ENCODE results near the gene SKAP1.

SKAP1 gene

GRCh38 chr17:48356866-48357265 is 73.1 kb downstream of the SKAP1 start:
- peak overlapping the region; percentile 18; the same call in 1 of the 2 replicates for H3K4me2 ChIP-seq (ENCODE audit: low read length)
- no peaks in the 10 kb centered on the region for H3K27me3 ChIP-seq (ENCODE audit: low read depth, low read length)
- no peaks in the 10 kb centered on the region for H3K9me3 ChIP-seq (ENCODE audit: insufficient read depth, low read length)
- peaks cover 41% of the 10 kb centered on the region for H3K4me1 ChIP-seq (ENCODE audit: low read length)
- H3K79me2 ChIP-seq (ENCODE audit: low read length) = no peaks in the 10 kb centered on the region
- no peak overlapping the region for H3K4me3 ChIP-seq (ENCODE audit: low read length)
- no peaks in the 10 kb centered on the region for H3K36me3 ChIP-seq (replicated peaks; ENCODE audit: low read depth, low read length)
- no peak overlapping the region for H3K9ac ChIP-seq (ENCODE audit: low read length)
- H3K27ac ChIP-seq (ENCODE audit: low read length) = peak overlapping the region; percentile 77
- TF ChIP-seq EZH2phosphoT487 (IDR thresholded peaks at IDR 0.05; ENCODE audit: low read depth) (no peak), CTCF (IDR thresholded peaks at IDR 0.05; ENCODE audit: low read depth, low read length) (no peak)
- no peak overlapping the region for H2AFZ ChIP-seq (ENCODE audit: low read depth, low read length)
- H4K20me1 ChIP-seq (ENCODE audit: insufficient read depth, low read length) = no peaks in the 10 kb centered on the region

GRCh38 chr17:48352630-48353029 is 77.4 kb downstream of the SKAP1 start:
- H3K4me2 ChIP-seq (ENCODE audit: low read length) = no peak overlapping the region
- H3K9me3 ChIP-seq (ENCODE audit: insufficient read depth, low read length) = no peaks in the 10 kb centered on the region
- no peak overlapping the region for H2AFZ ChIP-seq (ENCODE audit: low read depth, low read length)
- TF ChIP-seq EZH2phosphoT487 (IDR thresholded peaks at IDR 0.05; ENCODE audit: low read depth) (no peak), CTCF (IDR thresholded peaks at IDR 0.05; ENCODE audit: low read depth, low read length) (no peak)
- H3K4me1 ChIP-seq (ENCODE audit: low read length) = peaks cover 30% of the 10 kb centered on the region
- no peak overlapping the region for H3K27ac ChIP-seq (ENCODE audit: low read length)
- no peak overlapping the region for H3K4me3 ChIP-seq (ENCODE audit: low read length)
- H3K79me2 ChIP-seq (ENCODE audit: low read length) = no peaks in the 10 kb centered on the region
- H3K27me3 ChIP-seq (ENCODE audit: low read depth, low read length) = no peaks in the 10 kb centered on the region
- no peaks in the 10 kb centered on the region for H3K36me3 ChIP-seq (replicated peaks; ENCODE audit: low read depth, low read length)
- no peak overlapping the region for H3K9ac ChIP-seq (ENCODE audit: low read length)
- no peaks in the 10 kb centered on the region for H4K20me1 ChIP-seq (ENCODE audit: insufficient read depth, low read length)

GRCh38 chr17:48351911-48352332 is 78.1 kb downstream of the SKAP1 start:
- no peak overlapping the region for H3K9ac ChIP-seq (ENCODE audit: low read length)
- no peak overlapping the region for H3K4me3 ChIP-seq (ENCODE audit: low read length)
- H3K9me3 ChIP-seq (ENCODE audit: insufficient read depth, low read length) = no peaks in the 10 kb centered on the region
- H3K36me3 ChIP-seq (replicated peaks; ENCODE audit: low read depth, low read length) = no peaks in the 10 kb centered on the region
- H2AFZ ChIP-seq (ENCODE audit: low read depth, low read length) = no peak overlapping the region
- H3K27me3 ChIP-seq (ENCODE audit: low read depth, low read length) = no peaks in the 10 kb centered on the region
- H3K4me1 ChIP-seq (ENCODE audit: low read length) = peaks cover 30% of the 10 kb centered on the region
- H3K4me2 ChIP-seq (ENCODE audit: low read length) = no peak overlapping the region
- H4K20me1 ChIP-seq (ENCODE audit: insufficient read depth, low read length) = no peaks in the 10 kb centered on the region
- H3K79me2 ChIP-seq (ENCODE audit: low read length) = no peaks in the 10 kb centered on the region
- no peak overlapping the region for H3K27ac ChIP-seq (ENCODE audit: low read length)
- peak; percentile 74 for TF ChIP-seq CTCF (IDR thresholded peaks at IDR 0.05; ENCODE audit: low read depth, low read length)
- TF ChIP-seq EZH2phosphoT487 (IDR thresholded peaks at IDR 0.05; ENCODE audit: low read depth) = no peak

- TF ChIP-seq EZH2phosphoT487 (IDR thresholded peaks at IDR 0.05; ENCODE audit: low read depth) (no peak), CTCF (IDR thresholded peaks at IDR 0.05; ENCODE audit: low read depth, low read length) (no peak)
- Histone ChIP-seq H3K27ac (ENCODE audit: low read length) (no peak overlapping the region), H3K4me3 (ENCODE audit: low read length) (no peak overlapping the region), H3K9ac (ENCODE audit: low read length) (no peak overlapping the region), H2AFZ (ENCODE audit: low read depth, low read length) (no peak overlapping the region), H3K36me3 (replicated peaks; ENCODE audit: low read depth, low read length) (no peaks in the 10 kb centered on the region), H3K4me2 (ENCODE audit: low read length) (no peak overlapping the region), H3K27me3 (ENCODE audit: low read depth, low read length) (no peaks in the 10 kb centered on the region), H3K9me3 (ENCODE audit: insufficient read depth, low read length) (no peaks in the 10 kb centered on the region), H3K4me1 (ENCODE audit: low read length) (peaks cover 26% of the 10 kb centered on the region), H4K20me1 (ENCODE audit: insufficient read depth, low read length) (no peaks in the 10 kb centered on the region), H3K79me2 (ENCODE audit: low read length) (no peaks in the 10 kb centered on the region)
These were observed 81.7 kb downstream of the SKAP1 start for GRCh38 chr17:48348352-48348751.
